Activated CD4-positive, alpha-beta T cell treated with anti-CD3 and anti-CD28 coated beads, Interleukin-10, Interleukin-2, amounts not matched to agents 100 ng/mL and 50 ng/mL, durations not matched to agents 16 hours and 8 hours (primary cell): ENCODE measurements around the gene SNAP23.
"Not testable (repeated sequence)": the region's sequence is repeated elsewhere in the genome, so short reads cannot be mapped to it uniquely, and the experiment has no call there.

ENCODE experiments used
- DNase-seq: peaks from one replicate; pipeline ENCODE4 v3.0.0-alpha.2; 2020

The SNAP23 gene

GRCh38 chr15:42498212-42499068 lies 3.0 kb downstream of the SNAP23 start:
- DNase-seq = no peak

- DNase-seq = no peak
These were observed 4.6 kb downstream of the SNAP23 start for GRCh38 chr15:42499858-42500609.

GRCh38 chr15:42502477-42502876 lies 7.0 kb downstream of the SNAP23 start:
- no peak for DNase-seq

- no peak for DNase-seq
These were observed 8.4 kb downstream of the SNAP23 start for GRCh38 chr15:42503825-42504224.

GRCh38 chr15:42504631-42505030 lies 9.2 kb downstream of the SNAP23 start:
- DNase-seq = no peak

GRCh38 chr15:42507514-42507913 lies 12.1 kb downstream of the SNAP23 start:
- DNase-seq = no peak

- no peak for DNase-seq
These were observed 12.8 kb downstream of the SNAP23 start for GRCh38 chr15:42508263-42508690.

GRCh38 chr15:42510258-42511006 lies 15.0 kb downstream of the SNAP23 start:
- DNase-seq = no peak

- DNase-seq = no peak
These were observed 15.6 kb downstream of the SNAP23 start for GRCh38 chr15:42511007-42511391.

GRCh38 chr15:42523331-42523730 lies 27.9 kb downstream of the SNAP23 start:
- no peak for DNase-seq

- DNase-seq = no peak
These were observed 33.5 kb downstream of the SNAP23 start for GRCh38 chr15:42528970-42529369.

GRCh38 chr15:42533246-42533645 lies 37.8 kb downstream of the SNAP23 start:
- no peak for DNase-seq

- no peak for DNase-seq
These were observed 49.6 kb downstream of the SNAP23 start for GRCh38 chr15:42544853-42545629.

- no peak for DNase-seq
These were observed 52.4 kb downstream of the SNAP23 start for GRCh38 chr15:42547918-42548248.

GRCh38 chr15:42548249-42549031 lies 53.0 kb downstream of the SNAP23 start, which contains the start of the genes HAUS2 and LRRC57:
Gene HAUS2 (plus strand): TSS chr15:42548838. CDS start chr15:42548873, 35 bp downstream.
Gene LRRC57 (minus strand): TSS chr15:42548793. CDS start chr15:42548434, 359 bp downstream.
- peak; percentile 92 for DNase-seq

GRCh38 chr15:42549032-42549491 lies 53.6 kb downstream of the SNAP23 start:
- DNase-seq = peak; percentile 41

GRCh38 chr15:42549741-42550392 lies 54.4 kb downstream of the SNAP23 start:
- DNase-seq = no peak

GRCh38 chr15:42553554-42553953 lies 58.1 kb downstream of the SNAP23 start:
- no peak for DNase-seq

GRCh38 chr15:42556550-42557207 lies 61.2 kb downstream of the SNAP23 start:
- not testable (repeated sequence) for DNase-seq

GRCh38 chr15:42558739-42559138 lies 63.3 kb downstream of the SNAP23 start:
- DNase-seq = no peak
